DND-41 (cell line): ENCODE measurements around the gene KCTD6.

Experiments used
- ATAC-seq: fragments of 200-7000 bp; cut with Tn5 transposase; 3 replicates; pipeline ENCODE4 v1.9.1; 2021; ENCODE audit warnings: low read depth; ENCODE audit not compliant: insufficient read depth
- DNase-seq: peaks from one replicate; pipeline ENCODE4 v3.0.0-alpha.2; 2020
- H2AFZ ChIP-seq: 2 replicates; pipeline ENCODE4 v1.6.0; 2012; ENCODE audit warnings: low read depth, low read length
- H3K27ac ChIP-seq: 2 replicates; pipeline ENCODE4 v1.5.1; 2012; ENCODE audit warnings: low read length, inconsistent platforms
- H3K27me3 ChIP-seq: fragments of 200-600 bp; sonication (generic); 2 replicates; pipeline ENCODE4 v1.6.0; 2012; ENCODE audit warnings: low read length, mild to moderate bottlenecking, inconsistent platforms; ENCODE audit not compliant: insufficient read depth, poor library complexity
- H3K36me3 ChIP-seq: 2 replicates; pipeline ENCODE4 v1.5.1; 2012; ENCODE audit warnings: low read length, inconsistent platforms; ENCODE audit not compliant: insufficient read depth
- H3K4me1 ChIP-seq: 2 replicates; pipeline ENCODE4 v1.5.1; 2012; ENCODE audit warnings: mild to moderate bottlenecking, low read length; ENCODE audit not compliant: insufficient read depth
- H3K4me2 ChIP-seq: 2 replicates; pipeline ENCODE4 v1.6.0; 2012; ENCODE audit warnings: mild to moderate bottlenecking, moderate library complexity, low read length, inconsistent platforms; ENCODE audit not compliant: insufficient read depth
- H3K4me3 ChIP-seq, 2 experiments: fragments of 200-600 bp in 1 of 2; shearing (Covaris generic) in 1 of 2; 2 replicates each; pipeline ENCODE4 v1.5.1; 2012 to 2016; ENCODE audit warnings: inconsistent platforms in 2 of 2, low read length in 2 of 2, mild to moderate bottlenecking in 2 of 2, low read depth in 1 of 2, moderate library complexity in 1 of 2
- H3K79me2 ChIP-seq: 2 replicates; pipeline ENCODE4 v1.6.0; 2012; ENCODE audit warnings: low read length, inconsistent platforms; ENCODE audit not compliant: insufficient read depth
- H3K9ac ChIP-seq: 2 replicates; pipeline ENCODE4 v1.6.0; 2012; ENCODE audit warnings: low read depth, mild to moderate bottlenecking, inconsistent platforms, low read length, moderate library complexity
- H3K9me3 ChIP-seq: 2 replicates; pipeline ENCODE4 v1.5.1; 2012; ENCODE audit warnings: low read length, moderate library complexity, mild to moderate bottlenecking, inconsistent platforms; ENCODE audit not compliant: insufficient read depth, severe bottlenecking
- H4K20me1 ChIP-seq: 2 replicates; pipeline ENCODE4 v1.6.0; 2012; ENCODE audit warnings: low read length; ENCODE audit not compliant: insufficient read depth
- EZH2 ChIP-seq: IDR thresholded peaks from 3 replicates; pipeline ENCODE4 v1.6.1; 2012; ENCODE audit warnings: borderline replicate concordance, low read depth, mild to moderate bottlenecking, moderate library complexity, low read length, inconsistent platforms; ENCODE audit not compliant: severe bottlenecking
- TF ChIP-seq, protein P1 (sequence below): IDR thresholded peaks from 2 replicates; pipeline ENCODE4 v1.5.1; 2012; ENCODE audit warnings: borderline replicate concordance, low read length, moderate library complexity, mild to moderate bottlenecking; ENCODE audit not compliant: poor library complexity, severe bottlenecking; ENCODE audit errors: extremely low read depth

Gene KCTD6

DNA sequence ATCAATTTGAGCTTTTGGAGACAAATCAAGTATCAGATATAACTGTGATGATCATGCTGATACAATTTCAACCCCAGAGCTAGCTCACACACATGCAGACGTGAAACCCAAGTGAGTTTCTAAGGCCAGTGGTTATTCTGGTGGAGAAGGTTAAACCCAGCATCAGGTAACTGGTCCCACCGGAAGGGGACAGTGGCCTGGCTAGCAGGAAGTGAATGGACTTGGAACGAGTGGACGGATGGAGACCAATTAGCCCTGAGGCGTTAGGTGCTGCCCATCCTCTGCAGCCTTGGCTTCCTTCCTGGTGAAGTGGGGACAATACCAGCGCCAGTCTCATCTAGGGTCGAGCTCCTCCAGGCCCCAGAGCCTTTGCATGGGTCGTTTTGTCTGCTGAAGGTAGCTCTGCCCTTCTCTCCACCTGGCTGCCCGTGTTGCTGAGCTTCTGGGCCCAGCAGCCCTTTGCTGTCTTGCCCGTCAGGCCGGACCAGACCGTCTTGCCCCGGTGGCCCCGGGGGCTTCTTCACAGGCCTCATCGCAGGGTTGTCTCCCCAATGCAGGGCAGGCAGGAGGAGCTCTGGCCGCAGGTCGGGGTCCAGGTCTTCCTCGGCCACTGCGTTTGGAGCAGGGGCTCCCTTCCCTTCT, 915 bp upstream of the KCTD6 start:
- H3K9me3 ChIP-seq: no peaks in the 10 kb centered on the region
- peak overlapping the region in 1 of 2 experiments; percentile 42; a peak in 1 of 4 replicates for H3K4me3 ChIP-seq
- H3K27ac ChIP-seq: no peak overlapping the region
- no peak for DNase-seq
- H3K79me2 ChIP-seq: peaks cover 36% of the 10 kb centered on the region
- ATAC-seq: no peak
- peaks cover 39% of the 10 kb centered on the region for H3K4me1 ChIP-seq
- H3K36me3 ChIP-seq: no peaks in the 10 kb centered on the region; the same call in 1 of the 2 replicates
- peak overlapping the region; percentile 60; the same call in 1 of the 2 replicates for H3K4me2 ChIP-seq
- H3K27me3 ChIP-seq: peaks cover 38% of the 10 kb centered on the region
- H4K20me1 ChIP-seq: peaks cover 19% of the 10 kb centered on the region
- no peak for TF ChIP-seq EZH2
- TF ChIP-seq, protein P1, sequence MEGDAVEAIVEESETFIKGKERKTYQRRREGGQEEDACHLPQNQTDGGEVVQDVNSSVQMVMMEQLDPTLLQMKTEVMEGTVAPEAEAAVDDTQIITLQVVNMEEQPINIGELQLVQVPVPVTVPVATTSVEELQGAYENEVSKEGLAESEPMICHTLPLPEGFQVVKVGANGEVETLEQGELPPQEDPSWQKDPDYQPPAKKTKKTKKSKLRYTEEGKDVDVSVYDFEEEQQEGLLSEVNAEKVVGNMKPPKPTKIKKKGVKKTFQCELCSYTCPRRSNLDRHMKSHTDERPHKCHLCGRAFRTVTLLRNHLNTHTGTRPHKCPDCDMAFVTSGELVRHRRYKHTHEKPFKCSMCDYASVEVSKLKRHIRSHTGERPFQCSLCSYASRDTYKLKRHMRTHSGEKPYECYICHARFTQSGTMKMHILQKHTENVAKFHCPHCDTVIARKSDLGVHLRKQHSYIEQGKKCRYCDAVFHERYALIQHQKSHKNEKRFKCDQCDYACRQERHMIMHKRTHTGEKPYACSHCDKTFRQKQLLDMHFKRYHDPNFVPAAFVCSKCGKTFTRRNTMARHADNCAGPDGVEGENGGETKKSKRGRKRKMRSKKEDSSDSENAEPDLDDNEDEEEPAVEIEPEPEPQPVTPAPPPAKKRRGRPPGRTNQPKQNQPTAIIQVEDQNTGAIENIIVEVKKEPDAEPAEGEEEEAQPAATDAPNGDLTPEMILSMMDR: no peak
- 0 out of 2 replicates have a peak overlapping the region, but pooled peaks have one; percentile 21 for H3K9ac ChIP-seq
- H2AFZ ChIP-seq: peak overlapping the region; percentile 63

DNA sequence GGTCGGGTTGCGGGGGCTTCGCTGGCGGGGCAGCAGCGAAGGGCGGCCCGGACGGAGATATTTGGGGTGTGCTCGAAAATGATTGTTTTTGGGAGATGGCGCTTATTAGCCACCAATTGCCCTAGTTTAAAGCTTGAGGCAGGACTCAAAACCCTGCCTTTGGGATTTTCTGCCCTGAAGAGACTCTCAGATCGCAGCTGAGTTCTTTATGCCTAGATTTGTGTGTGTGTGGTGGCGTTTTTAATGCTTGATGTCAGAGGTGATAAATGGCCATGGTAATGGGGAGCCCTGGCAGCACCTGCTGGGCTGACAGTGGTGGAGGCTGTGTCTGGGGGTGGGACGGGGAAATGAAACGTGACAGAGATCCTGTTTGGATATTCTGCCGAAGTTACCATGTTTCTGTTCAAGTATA, 604 bp downstream of the KCTD6 start:
- H3K4me2 ChIP-seq: peak overlapping the region; percentile 91
- peak overlapping the region; percentile 79 for H3K9ac ChIP-seq
- H4K20me1 ChIP-seq: peaks cover 30% of the 10 kb centered on the region
- H3K27ac ChIP-seq: peak overlapping the region; percentile 64; the same call in 1 of the 2 replicates
- ATAC-seq: peak; percentile 39; the same call in 2 of the 3 replicates
- H3K79me2 ChIP-seq: peaks cover 49% of the 10 kb centered on the region
- peak overlapping the region; percentile 65 to 76 for H3K4me3 ChIP-seq
- TF ChIP-seq, protein P1: peak; percentile 6
- no peak for TF ChIP-seq EZH2
- H3K27me3 ChIP-seq: peaks cover 24% of the 10 kb centered on the region
- no peaks in the 10 kb centered on the region for H3K9me3 ChIP-seq
- peak; percentile 40 for DNase-seq
- peaks cover 43% of the 10 kb centered on the region for H3K4me1 ChIP-seq
- no peaks in the 10 kb centered on the region; the same call in 1 of the 2 replicates for H3K36me3 ChIP-seq
- H2AFZ ChIP-seq: peak overlapping the region; percentile 85

DNA sequence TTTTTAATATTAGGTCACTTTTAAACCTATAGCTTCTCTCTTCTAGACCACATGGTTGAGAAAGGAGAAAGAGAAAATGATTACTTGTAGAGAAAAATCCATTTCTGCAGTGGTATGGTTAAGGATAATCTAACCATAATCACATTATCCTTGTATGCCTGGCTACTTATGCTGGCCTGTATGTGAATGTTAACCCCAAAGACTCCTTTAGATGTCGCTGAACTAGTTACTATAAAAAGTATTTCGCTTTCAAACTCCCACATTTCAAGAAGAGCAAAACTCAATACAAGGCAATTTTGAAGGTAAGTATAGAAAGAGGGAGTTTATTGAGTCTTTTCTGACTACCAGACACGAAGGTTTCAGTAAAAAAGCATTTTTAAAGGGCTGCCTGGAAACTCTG, 2.2 kb downstream of the KCTD6 start:
- no peak overlapping the region for H3K27ac ChIP-seq
- H3K27me3 ChIP-seq: peaks cover 9% of the 10 kb centered on the region
- peaks cover under 1% of the 10 kb centered on the region; the same call in 1 of the 2 replicates for H3K36me3 ChIP-seq
- no peak overlapping the region for H2AFZ ChIP-seq
- H3K9me3 ChIP-seq: no peaks in the 10 kb centered on the region
- H4K20me1 ChIP-seq: peaks cover 33% of the 10 kb centered on the region
- peaks cover 43% of the 10 kb centered on the region for H3K4me1 ChIP-seq
- DNase-seq (no peak), ATAC-seq (no peak)
- H3K4me2 ChIP-seq: peak overlapping the region; percentile 91
- H3K9ac ChIP-seq: peak overlapping the region; percentile 79; the same call in 1 of the 2 replicates
- TF ChIP-seq, protein P1: no peak
- no peak for TF ChIP-seq EZH2
- 0 out of 4 replicates have a peak overlapping the region, but pooled peaks of 1 of the 2 experiments have one; percentile 76 for H3K4me3 ChIP-seq
- peaks cover 62% of the 10 kb centered on the region for H3K79me2 ChIP-seq
